Measurements from ENCODE around the gene RBPJ.
"Not testable (repeated sequence)": the region's sequence is repeated elsewhere in the genome, so short reads cannot be mapped to it uniquely, and the experiment has no call there.

Gene RBPJ

GRCh38 chr4:26377328-26378311 is 56.8 kb downstream of the RBPJ start:
- DNase-seq = no peak

GRCh38 chr4:26379837-26380236 is 59.0 kb downstream of the RBPJ start:
- DNase-seq = no peak

- no peak for DNase-seq
Measured at GRCh38 chr4:26380740-26381139, 59.9 kb downstream of the RBPJ start.

- DNase-seq = no peak
Measured at GRCh38 chr4:26384380-26385057, 63.7 kb downstream of the RBPJ start.

- no peak for DNase-seq
Measured at GRCh38 chr4:26385690-26386089, 64.9 kb downstream of the RBPJ start.

- no peak for DNase-seq
Measured at GRCh38 chr4:26386386-26386785, 65.6 kb downstream of the RBPJ start.

GRCh38 chr4:26388671-26389070 is 67.9 kb downstream of the RBPJ start:
- no peak for DNase-seq

GRCh38 chr4:26397086-26397485 is 76.3 kb downstream of the RBPJ start:
- no peak for DNase-seq

- DNase-seq = no peak
Measured at GRCh38 chr4:26400132-26400531, 79.3 kb downstream of the RBPJ start.

GRCh38 chr4:26402017-26402416 is 81.2 kb downstream of the RBPJ start:
- not testable (repeated sequence) for DNase-seq

GRCh38 chr4:26402458-26402857 is 81.6 kb downstream of the RBPJ start:
- DNase-seq = no peak

- DNase-seq = no peak
Measured at GRCh38 chr4:26404743-26405206, 84.0 kb downstream of the RBPJ start.

GRCh38 chr4:26406346-26406975 is 85.6 kb downstream of the RBPJ start:
- no peak for DNase-seq

- DNase-seq = no peak
Measured at GRCh38 chr4:26407476-26407875, 86.7 kb downstream of the RBPJ start.

- DNase-seq = no peak
Measured at GRCh38 chr4:26410385-26411293, 89.8 kb downstream of the RBPJ start.

- no peak for DNase-seq
Measured at GRCh38 chr4:26412381-26413372, 91.9 kb downstream of the RBPJ start.

GRCh38 chr4:26413582-26413981 is 92.8 kb downstream of the RBPJ start:
- no peak for DNase-seq

- DNase-seq = no peak
Measured at GRCh38 chr4:26418107-26418506, 97.3 kb downstream of the RBPJ start.

- no peak for DNase-seq
Measured at GRCh38 chr4:26418850-26419249, 98.0 kb downstream of the RBPJ start.

GRCh38 chr4:26420438-26420837 is 99.6 kb downstream of the RBPJ start:
- DNase-seq = no peak

GRCh38 chr4:26420913-26421312 is 100.1 kb downstream of the RBPJ start:
- no peak for DNase-seq

Data from activated CD4-positive, CD25-positive, alpha-beta regulatory T cell treated with anti-CD3 and anti-CD28 coated beads, Interleukin-2, amount 50 U/mL, for 72 hours (primary cell).